SU-DHL-6 (cell line): Measurements from ENCODE around the gene ISX.

ENCODE experiments used
- CTCF ChIP-seq: fragments of 200-600 bp; sonication (generic); IDR thresholded peaks from one replicate; pipeline ENCODE4 v1.5.1; 2017; ENCODE audit warnings: antibody characterized with exemption, mild to moderate bottlenecking, low read length, moderate library complexity; ENCODE audit not compliant: insufficient read depth, poor library complexity, severe bottlenecking
- EZH2phosphoT487 ChIP-seq: fragments of 200-600 bp; sonication (generic), shearing (Covaris generic); conservative IDR thresholded peaks from 2 replicates; pipeline ENCODE4 v1.6.1; 2018; ENCODE audit warnings: mild to moderate bottlenecking, antibody characterized with exemption, low read length, moderate library complexity, mixed read lengths

DNA sequence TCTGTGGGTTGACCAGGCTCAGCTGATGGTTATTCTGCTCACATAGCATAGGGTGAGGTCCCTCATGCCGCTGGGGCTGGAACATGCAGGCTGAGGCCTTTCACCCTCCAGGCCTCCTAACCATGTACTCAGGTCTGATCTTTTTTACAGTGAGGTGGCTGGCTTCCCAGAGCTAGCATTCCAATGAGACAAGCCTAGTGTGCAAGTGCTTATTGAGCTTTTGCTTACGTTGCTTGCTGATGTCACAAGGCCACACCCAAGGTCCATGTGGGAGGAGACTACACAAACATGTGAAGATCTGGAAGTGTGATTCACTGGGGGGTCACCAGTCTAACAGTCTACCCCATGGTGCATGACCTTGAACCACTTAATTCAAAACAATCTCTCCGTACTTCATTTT lies 33.9 kb downstream of the ISX start:
- TF ChIP-seq CTCF, result no peak
- TF ChIP-seq EZH2phosphoT487, result no peak
